NCI-H146 treated with DMSO at 0.1 percent for 48 hours (cell line): ENCODE measurements around the gene DIDO1.

Experiments
- DNase-seq: peaks from one replicate; lab custom pipeline; 2025; ENCODE audit not compliant: unreplicated experiment; lab: John Stamatoyannopoulos, UW

DIDO1 gene

DNA sequence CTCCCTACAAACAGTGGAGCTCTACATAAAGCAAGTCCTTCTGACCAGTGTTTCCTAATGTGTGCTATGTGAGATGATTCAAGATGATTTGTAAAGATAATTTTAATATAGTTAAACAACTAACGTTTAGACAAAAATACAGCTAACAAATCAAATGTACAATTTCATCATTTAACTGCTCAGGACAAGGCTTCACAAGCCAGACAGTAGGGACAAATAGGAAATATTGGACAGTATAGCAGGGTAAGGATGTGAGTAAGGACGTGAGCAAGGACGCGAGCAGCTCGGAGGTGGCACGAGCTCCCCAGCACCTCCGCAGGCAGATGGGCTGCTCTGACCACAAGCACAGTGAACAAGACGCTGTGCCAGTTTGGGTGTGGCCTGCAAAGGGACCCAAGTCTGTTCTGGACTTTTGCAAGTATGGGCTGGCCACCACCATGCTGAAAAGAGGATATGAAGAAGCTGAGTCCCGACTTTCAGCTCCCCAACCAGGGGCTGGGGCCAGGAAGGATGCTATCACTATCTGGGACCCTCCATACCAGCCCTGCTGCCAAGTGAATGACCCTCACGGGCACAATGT, 14.5 kb downstream of the DIDO1 start:
- DNase-seq, result no peak

DNA sequence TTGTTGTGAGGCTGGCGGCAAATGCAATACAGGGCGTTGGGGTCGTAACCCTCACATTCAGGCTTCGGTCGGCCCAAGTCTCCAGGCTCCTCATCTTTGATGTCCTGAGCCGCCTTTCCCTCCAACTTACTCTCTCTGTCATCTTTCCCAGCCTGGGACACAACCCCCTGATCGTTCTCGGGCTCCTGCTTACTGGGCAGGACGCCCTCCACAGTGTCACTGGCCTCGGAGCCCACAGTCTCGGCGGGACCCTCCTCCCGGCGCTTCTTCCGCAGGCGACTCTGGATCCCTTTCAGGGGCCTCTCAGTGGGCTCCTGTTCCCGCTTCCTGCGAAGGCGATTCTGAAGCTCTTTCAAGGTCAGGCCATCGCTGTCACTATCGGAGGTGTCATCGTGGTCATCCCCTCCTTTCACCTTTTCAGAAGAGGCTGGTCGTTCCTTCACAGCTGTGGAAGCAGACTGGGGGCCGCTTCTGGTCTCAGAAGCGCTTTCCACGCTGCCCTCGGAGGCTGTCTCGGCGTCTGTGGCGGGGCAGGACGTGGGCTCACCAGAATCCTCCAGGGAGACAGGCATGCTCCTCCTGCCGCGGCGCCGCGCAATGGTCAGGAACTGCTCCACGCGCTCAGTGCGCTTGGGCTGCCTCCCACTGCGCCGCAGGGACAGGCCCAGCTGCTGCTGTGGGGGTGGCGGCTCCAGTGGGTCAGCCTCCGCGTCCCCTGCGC, 15.4 kb downstream of the DIDO1 start:
- no peak for DNase-seq

- no peak for DNase-seq
Observed at GRCh38 chr20:62910217-62910766, 16.0 kb downstream of the DIDO1 start.

- peak; percentile 94 for DNase-seq
Observed at GRCh38 chr20:62908971-62909791, 17.1 kb downstream of the DIDO1 start.

- no peak for DNase-seq
Observed at GRCh38 chr20:62907384-62908317, 18.7 kb downstream of the DIDO1 start.

- no peak for DNase-seq
Observed at GRCh38 chr20:62906647-62907375, 19.5 kb downstream of the DIDO1 start.

DNA sequence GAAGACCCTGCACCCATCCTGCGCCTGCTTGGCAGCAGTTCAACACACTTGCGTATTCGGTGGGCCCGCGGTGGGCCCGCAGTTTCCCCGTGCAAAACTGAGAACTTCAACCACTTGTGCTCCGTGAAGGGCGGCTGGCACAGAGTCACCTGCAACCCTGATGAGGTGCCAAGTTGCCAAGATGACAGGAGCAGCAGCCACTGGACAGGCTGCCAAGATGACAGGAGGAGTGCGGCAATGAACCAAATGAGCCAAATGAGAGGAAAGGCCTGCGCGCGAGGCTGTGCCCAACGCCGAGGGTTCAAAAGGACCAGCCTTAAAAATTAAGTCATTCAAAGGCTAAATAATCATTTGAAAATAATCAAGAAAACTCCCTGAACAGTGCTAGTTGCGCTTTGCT, 20.1 kb downstream of the DIDO1 start:
- DNase-seq, result no peak

DNA sequence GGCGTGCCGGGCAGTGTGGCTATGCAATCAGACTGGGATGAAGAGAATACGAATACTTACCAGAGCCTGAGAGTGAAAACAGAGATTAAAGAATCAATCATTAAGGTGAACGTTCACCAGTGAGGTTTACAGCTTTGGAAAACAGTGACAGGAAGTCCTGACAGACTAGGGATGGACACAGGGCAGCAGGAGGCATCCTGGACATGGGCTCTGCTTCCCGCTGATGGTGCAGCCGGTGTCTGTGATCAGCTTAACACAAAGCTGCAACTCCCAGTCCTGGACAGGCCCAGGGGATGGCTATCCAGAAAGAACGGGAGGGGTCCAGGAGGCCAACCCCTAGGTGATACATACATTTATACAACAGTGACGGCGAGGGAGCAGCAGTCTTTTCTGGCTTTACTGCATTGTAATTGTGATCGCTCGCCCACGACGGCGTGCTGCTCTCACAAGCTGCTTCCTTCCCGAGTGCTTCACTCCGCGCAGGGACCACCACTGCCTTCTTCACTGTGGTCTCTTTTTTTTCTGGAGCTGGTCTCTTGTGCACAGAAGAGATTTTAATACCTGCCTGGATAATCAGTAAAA, 20.7 kb downstream of the DIDO1 start:
- no peak for DNase-seq

DNA sequence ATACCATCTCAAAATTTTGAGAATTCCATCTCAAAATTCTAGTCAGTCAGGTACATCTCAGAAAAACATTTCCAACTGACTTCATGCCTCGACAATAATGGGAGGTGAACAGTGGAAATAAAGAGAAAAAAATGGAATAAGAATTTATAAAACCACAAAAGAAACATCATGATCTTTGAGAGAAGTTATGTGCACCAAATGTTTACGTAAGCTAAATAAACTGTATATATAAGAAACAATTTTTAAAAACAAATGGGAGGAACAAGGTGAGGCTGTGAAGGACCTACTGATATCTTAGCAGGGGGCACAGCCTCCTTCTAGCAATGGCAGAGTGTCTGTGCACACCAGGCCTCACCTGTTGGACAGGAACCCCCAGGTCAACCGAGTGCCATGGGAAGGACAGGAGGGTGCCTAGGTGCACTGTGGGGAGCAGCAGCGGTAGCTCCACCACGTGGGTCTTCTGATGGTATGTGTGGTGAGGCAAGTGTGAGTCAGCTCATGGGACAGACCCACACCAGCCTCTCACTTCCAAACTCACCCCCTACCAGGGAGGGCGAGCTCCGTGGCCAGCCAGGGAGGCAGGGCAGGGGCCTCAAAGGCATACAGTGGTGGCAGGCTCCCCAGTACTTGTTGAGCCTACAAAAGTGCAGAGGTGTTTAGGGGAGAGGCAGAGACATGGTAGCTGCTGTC, 23.2 kb downstream of the DIDO1 start:
- DNase-seq, result no peak

- DNase-seq, result no peak
Observed at GRCh38 chr20:62901891-62902290, 24.4 kb downstream of the DIDO1 start.

GRCh38 chr20:62900692-62901584, 25.4 kb downstream of the DIDO1 start:
- DNase-seq, result no peak

DNA sequence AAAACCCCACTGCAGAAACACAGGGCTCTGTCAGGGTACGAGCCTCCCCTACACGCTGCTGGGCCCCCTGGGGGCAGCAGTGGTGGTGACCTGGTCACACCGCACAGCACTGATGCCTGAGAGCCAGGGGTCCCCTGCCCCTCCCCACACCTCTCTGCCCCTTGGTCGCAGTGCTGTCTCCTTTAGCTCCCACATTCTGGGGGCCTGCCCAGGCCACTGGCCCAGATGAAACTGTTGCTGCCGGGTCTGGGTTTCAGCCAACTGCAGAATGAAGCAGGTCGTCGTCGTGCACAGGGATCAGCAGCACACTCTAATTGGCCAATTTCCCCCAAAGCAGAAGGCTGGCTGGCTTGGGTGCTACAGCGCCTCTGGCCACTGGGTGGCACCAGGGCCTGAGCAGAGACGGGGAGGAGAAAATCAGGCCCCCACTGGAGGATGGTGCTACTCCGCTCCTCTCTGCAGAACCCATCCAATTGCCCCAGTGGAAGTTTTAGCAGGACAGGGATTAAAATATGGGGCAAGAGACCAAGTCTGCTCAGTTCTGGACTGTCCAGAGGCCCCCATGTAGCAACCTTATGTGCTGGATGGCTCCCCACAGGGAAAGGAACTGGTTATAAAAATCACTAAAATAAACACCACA, 26.1 kb downstream of the DIDO1 start:
- peak; percentile 16 for DNase-seq

GRCh38 chr20:62899633-62900051, 26.7 kb downstream of the DIDO1 start:
- DNase-seq, result no peak

DNA sequence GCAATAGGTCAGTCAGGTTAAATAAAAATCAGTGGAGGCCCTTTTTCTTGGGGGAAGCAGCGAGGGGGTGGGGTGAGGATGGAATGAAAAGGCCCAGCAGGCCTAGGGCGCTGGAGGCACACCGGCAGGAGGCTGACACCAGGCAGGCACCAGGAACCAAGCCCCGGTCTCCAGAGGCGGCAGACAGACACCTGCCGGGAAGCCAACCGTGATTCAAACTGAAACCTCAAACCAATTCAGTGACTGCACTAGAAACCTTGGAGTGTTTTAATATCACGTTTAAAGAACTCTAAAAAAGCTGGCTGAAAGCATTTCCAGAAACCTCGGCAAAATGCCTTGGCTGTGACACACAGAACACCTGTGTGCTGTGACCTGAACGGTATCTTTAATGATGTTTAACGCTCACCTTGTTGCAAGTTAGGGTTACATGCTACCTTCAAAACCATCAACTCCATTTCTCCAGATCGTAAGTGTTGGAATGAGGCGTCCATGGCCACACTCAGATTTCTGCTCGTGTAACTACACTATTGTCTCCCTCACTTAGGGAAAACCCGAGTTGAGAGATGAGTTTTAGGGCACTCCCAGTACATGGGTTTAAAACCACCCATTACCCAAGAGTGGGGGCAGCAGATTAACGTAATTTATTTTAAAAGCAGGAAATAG, 27.2 kb downstream of the DIDO1 start:
- no peak for DNase-seq

DNA sequence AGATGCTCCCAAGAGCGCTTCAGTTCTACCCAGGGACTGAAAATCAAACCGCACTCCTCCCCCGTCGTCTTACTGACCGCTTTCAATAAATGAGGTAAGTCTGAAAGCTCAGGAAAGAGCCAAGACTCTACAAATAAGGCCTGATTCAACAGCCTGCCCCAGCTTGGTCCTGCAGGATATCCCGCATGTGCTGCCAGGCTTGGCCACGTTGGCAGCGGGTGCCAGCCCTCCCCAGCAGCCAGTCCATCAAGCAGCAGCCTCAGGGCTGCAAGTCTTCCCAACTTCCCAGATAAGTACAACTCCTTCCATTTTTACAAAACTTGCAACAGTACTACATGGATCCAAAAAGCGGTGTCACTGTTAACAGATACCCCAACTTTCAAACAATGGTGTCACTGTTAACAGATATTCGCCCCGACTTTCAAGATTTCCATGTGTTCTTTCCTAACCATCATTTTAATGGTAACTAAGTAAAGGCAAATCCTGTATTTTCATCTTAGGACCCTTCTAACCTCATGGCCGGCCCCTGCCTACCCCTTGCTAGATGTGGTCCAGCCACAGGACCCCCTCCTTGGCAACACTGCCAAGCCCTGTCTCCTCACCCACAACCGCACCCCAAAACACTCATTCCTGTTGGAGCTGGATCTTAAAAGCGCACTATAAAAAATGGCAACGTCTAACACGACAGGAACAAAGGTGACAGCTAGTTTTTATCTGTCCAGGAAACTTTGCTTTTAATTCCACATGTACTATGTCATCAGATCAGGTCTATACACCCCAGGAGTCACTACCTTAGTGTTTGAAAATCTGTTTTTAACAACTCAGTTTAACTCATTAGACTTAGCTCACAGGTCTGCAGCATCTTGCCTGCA, 28.0 kb downstream of the DIDO1 start:
- DNase-seq, result no peak

GRCh38 chr20:62897666-62898065, 28.6 kb downstream of the DIDO1 start:
- no peak for DNase-seq
